ENCODE measurements around the gene GRIN2A. TPM values are rescaled to one million over a fixed set of nuclear protein-coding genes. Genes with fewer than 3 reads are reported as not detected.

The GRIN2A gene
- total and polyA plus RNA-seq, 5 experiments from 2014 or later, result not detected

- H3K4me1 Mint-ChIP-seq, result no peaks in the 10 kb centered on the region
Observed at GRCh38 chr16:9741776-9742175, 440.5 kb downstream of the GRIN2A start.

GRCh38 chr16:9739301-9739700 lies 442.9 kb downstream of the GRIN2A start:
- POLR2A ChIA-PET, result no interaction called here
- no peak for ATAC-seq
- DNase-seq, result no peak
- Mint-ChIP-seq H3K27me3 (peaks cover 2 to 14% (median 2%) of the 10 kb centered on the region in 5 donors), H3K4me1 (no peaks in the 10 kb centered on the region), H3K4me3 (no peak overlapping the region), H3K9me3 (peaks cover 0 to 22% (median 0%) of the 10 kb centered on the region in 9 donors), H3K36me3 (no peaks in the 10 kb centered on the region), H3K27ac (no peak overlapping the region)

More at GRCh38 chr16:9741776-9742175, 440.5 kb downstream of the GRIN2A start:
- Mint-ChIP-seq H3K36me3 (no peaks in the 10 kb centered on the region), H3K4me3 (no peak overlapping the region), H3K9me3 (peaks cover 0 to 22% (median 0%) of the 10 kb centered on the region in 9 donors), H3K27me3 (peaks cover 2 to 14% (median 2%) of the 10 kb centered on the region in 5 donors), H3K27ac (no peak overlapping the region)
- DNase-seq, result no peak
- POLR2A ChIA-PET, result no interaction called here
- ATAC-seq, result no peak

- Mint-ChIP-seq H3K36me3 (no peaks in the 10 kb centered on the region), H3K4me3 (no peak overlapping the region), H3K27ac (no peak overlapping the region), H3K9me3 (peaks cover 0 to 19% (median 0%) of the 10 kb centered on the region in 9 donors), H3K27me3 (peaks cover 2 to 14% (median 2%) of the 10 kb centered on the region in 5 donors), H3K4me1 (no peaks in the 10 kb centered on the region)
- POLR2A ChIA-PET, result no interaction called here
- no peak for DNase-seq
- ATAC-seq, result no peak
Observed at GRCh38 chr16:9738690-9739089, 443.5 kb downstream of the GRIN2A start.

GRCh38 chr16:9736547-9736946 lies 445.7 kb downstream of the GRIN2A start:
- H3K4me3 Mint-ChIP-seq, result no peak overlapping the region
- H3K27ac Mint-ChIP-seq, result no peak overlapping the region
- no peak for ATAC-seq
- H3K36me3 Mint-ChIP-seq, result no peaks in the 10 kb centered on the region
- H3K27me3 Mint-ChIP-seq, result peaks cover 0 to 10% (median 2%) of the 10 kb centered on the region in 5 donors
- no peaks in the 10 kb centered on the region for H3K4me1 Mint-ChIP-seq
- POLR2A ChIA-PET, result no interaction called here
- DNase-seq, result no peak
- H3K9me3 Mint-ChIP-seq, result peaks cover 0 to 4% (median 0%) of the 10 kb centered on the region in 9 donors

- peaks cover 0 to 16% (median 3%) of the 10 kb centered on the region in 9 donors for H3K9me3 Mint-ChIP-seq
- H3K27me3 Mint-ChIP-seq, result peaks cover 0 to 9% (median 1%) of the 10 kb centered on the region in 5 donors
- H3K4me3 Mint-ChIP-seq, result no peak overlapping the region
- DNase-seq, result no peak
- H3K4me1 Mint-ChIP-seq, result no peaks in the 10 kb centered on the region
- H3K27ac Mint-ChIP-seq, result no peak overlapping the region
- POLR2A ChIA-PET, result no interaction called here
- ATAC-seq, result no peak
- H3K36me3 Mint-ChIP-seq, result peaks cover 0 to 4% (median 0%) of the 10 kb centered on the region in 3 donors
Observed at GRCh38 chr16:9723136-9723535, 459.1 kb downstream of the GRIN2A start.

GRCh38 chr16:9713907-9714306 lies 468.3 kb downstream of the GRIN2A start:
- peaks cover 0 to 1% (median 0%) of the 10 kb centered on the region in 4 donors for H3K4me1 Mint-ChIP-seq
- no peak overlapping the region for H3K27ac Mint-ChIP-seq
- DNase-seq, result no peak
- H3K9me3 Mint-ChIP-seq, result peaks cover 0 to 21% (median 3%) of the 10 kb centered on the region in 9 donors
- H3K4me3 Mint-ChIP-seq, result no peak overlapping the region
- ATAC-seq, result no peak
- H3K36me3 Mint-ChIP-seq, result no peaks in the 10 kb centered on the region
- H3K27me3 Mint-ChIP-seq, result peaks cover 0 to 15% (median 3%) of the 10 kb centered on the region in 5 donors
- POLR2A ChIA-PET, result no interaction called here

GRCh38 chr16:9713156-9713555 lies 469.1 kb downstream of the GRIN2A start:
- Mint-ChIP-seq H3K4me1 (peaks cover 0 to 1% (median 0%) of the 10 kb centered on the region in 4 donors), H3K27me3 (peaks cover 0 to 18% (median 3%) of the 10 kb centered on the region in 5 donors), H3K4me3 (no peak overlapping the region), H3K36me3 (no peaks in the 10 kb centered on the region), H3K9me3 (peaks cover 0 to 29% (median 3%) of the 10 kb centered on the region in 9 donors), H3K27ac (no peak overlapping the region)
- ATAC-seq (no peak), DNase-seq (no peak)
- POLR2A ChIA-PET, result no interaction called here

- no peak overlapping the region for H3K4me3 Mint-ChIP-seq
- H3K36me3 Mint-ChIP-seq, result no peaks in the 10 kb centered on the region
- peaks cover 0 to 40% (median under 1%) of the 10 kb centered on the region in 9 donors for H3K9me3 Mint-ChIP-seq
- DNase-seq (no peak), ATAC-seq (no peak)
- H3K4me1 Mint-ChIP-seq, result peaks cover 0 to 1% (median 0%) of the 10 kb centered on the region in 4 donors
- no peak overlapping the region for H3K27ac Mint-ChIP-seq
- POLR2A ChIA-PET, result no interaction called here
- H3K27me3 Mint-ChIP-seq, result peaks cover 1 to 32% (median 5%) of the 10 kb centered on the region in 5 donors
Observed at GRCh38 chr16:9708972-9709620, 473.1 kb downstream of the GRIN2A start.

- peaks cover 0 to 34% (median 0%) of the 10 kb centered on the region in 9 donors for H3K9me3 Mint-ChIP-seq
- H3K4me1 Mint-ChIP-seq, result no peaks in the 10 kb centered on the region
- no peak overlapping the region for H3K4me3 Mint-ChIP-seq
- no peak for DNase-seq
- H3K36me3 Mint-ChIP-seq, result no peaks in the 10 kb centered on the region
- POLR2A ChIA-PET, result no interaction called here
- no peak overlapping the region for H3K27ac Mint-ChIP-seq
- peaks cover 0 to 32% (median 5%) of the 10 kb centered on the region in 5 donors for H3K27me3 Mint-ChIP-seq
- ATAC-seq, result no peak
Observed at GRCh38 chr16:9706217-9706836, 475.9 kb downstream of the GRIN2A start.

GRCh38 chr16:9703731-9704130 lies 478.5 kb downstream of the GRIN2A start:
- POLR2A ChIA-PET, result no interaction called here
- peaks cover 0 to 22% (median 4%) of the 10 kb centered on the region in 9 donors for H3K9me3 Mint-ChIP-seq
- H3K27ac Mint-ChIP-seq, result no peak overlapping the region
- no peaks in the 10 kb centered on the region for H3K4me1 Mint-ChIP-seq
- no peaks in the 10 kb centered on the region for H3K36me3 Mint-ChIP-seq
- ATAC-seq, result no peak
- H3K4me3 Mint-ChIP-seq, result no peak overlapping the region
- no peak for DNase-seq
- peaks cover 0 to 22% (median 5%) of the 10 kb centered on the region in 5 donors for H3K27me3 Mint-ChIP-seq

Other genes with a start within 250 kb of the GRIN2A start
- gene ATF7IP2, start 203.6 kb upstream of the GRIN2A start, total RNA-seq, result 10 to 100 TPM; 87.6 to 89.9 TPM
- gene ATF7IP2, start 203.6 kb upstream of the GRIN2A start, polyA plus RNA-seq, result 100 to 1,000 TPM; 121 to 182 (median 175) TPM

Data from naive thymus-derived CD8-positive, alpha-beta T cell (primary cell).